CD4-positive, alpha-beta T cell treated with Interleukin-17A for 1 hour (primary cell): ENCODE data around the gene TMEM86A.

Source experiments
- DNase-seq: peaks from one replicate; pipeline ENCODE4 v3.0.0-alpha.2; 2020

Gene TMEM86A

GRCh38 chr11:18700872-18701271, 2.3 kb downstream of the TMEM86A start:
- no peak for DNase-seq

GRCh38 chr11:18701614-18702216, 3.1 kb downstream of the TMEM86A start:
- DNase-seq: no peak

GRCh38 chr11:18703001-18703763, 4.6 kb downstream of the TMEM86A start:
- DNase-seq: no peak

- no peak for DNase-seq
Measured at GRCh38 chr11:18704045-18704645, 5.6 kb downstream of the TMEM86A start.

GRCh38 chr11:18704698-18705097, 6.1 kb downstream of the TMEM86A start:
- no peak for DNase-seq

- peak; percentile 43 for DNase-seq
Measured at GRCh38 chr11:18705651-18706281, 7.2 kb downstream of the TMEM86A start.

GRCh38 chr11:18706330-18707243, 8.0 kb downstream of the TMEM86A start:
- DNase-seq: peak; percentile 75

DNA sequence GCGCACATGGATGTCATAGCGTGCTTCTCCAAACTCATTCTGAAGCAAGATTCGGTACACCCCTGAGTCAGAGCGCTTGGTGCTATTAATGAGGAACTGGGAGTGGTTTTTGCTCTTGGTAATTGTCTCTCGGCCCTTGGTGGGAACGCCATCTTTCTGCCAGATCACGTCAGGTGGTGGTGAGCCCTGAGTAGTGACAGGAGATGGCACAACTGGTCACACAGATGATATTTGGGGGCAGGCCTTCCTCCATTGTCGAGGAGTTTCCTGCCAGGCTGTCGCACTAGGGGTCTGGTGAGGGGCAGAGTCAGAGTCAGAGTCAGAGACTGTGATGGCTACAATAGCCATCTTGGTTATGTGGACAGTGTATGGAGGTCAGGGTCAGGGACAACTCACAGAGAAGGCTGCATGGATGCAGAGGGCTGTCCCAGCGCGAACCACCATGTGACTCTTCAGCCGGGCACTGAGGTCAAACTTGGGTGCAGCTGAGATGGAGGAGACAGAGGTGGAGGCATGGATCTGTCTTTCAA, 9.3 kb downstream of the TMEM86A start:
- DNase-seq: no peak

GRCh38 chr11:18709414-18709813, 10.8 kb downstream of the TMEM86A start:
- no peak for DNase-seq

DNA sequence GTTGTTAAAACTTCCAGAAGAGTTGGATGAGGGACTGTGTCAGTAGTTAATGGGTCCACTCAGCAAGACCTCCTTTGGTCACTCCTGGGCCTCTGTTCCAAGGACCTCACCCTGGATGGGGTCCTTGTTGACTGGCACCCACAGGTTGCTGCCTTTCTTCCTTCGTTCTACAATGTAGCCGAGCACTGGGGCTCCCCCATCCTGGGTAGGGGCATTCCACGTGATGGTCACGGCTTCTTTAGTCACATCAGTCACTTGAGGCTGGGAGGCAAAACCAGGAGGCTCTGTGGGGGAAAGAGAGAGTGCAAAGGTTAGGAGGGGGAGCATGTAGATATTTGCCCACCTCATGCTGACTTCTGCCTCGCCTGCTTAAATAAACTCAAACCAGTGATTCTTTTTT, 12.0 kb downstream of the TMEM86A start:
- no peak for DNase-seq

DNA sequence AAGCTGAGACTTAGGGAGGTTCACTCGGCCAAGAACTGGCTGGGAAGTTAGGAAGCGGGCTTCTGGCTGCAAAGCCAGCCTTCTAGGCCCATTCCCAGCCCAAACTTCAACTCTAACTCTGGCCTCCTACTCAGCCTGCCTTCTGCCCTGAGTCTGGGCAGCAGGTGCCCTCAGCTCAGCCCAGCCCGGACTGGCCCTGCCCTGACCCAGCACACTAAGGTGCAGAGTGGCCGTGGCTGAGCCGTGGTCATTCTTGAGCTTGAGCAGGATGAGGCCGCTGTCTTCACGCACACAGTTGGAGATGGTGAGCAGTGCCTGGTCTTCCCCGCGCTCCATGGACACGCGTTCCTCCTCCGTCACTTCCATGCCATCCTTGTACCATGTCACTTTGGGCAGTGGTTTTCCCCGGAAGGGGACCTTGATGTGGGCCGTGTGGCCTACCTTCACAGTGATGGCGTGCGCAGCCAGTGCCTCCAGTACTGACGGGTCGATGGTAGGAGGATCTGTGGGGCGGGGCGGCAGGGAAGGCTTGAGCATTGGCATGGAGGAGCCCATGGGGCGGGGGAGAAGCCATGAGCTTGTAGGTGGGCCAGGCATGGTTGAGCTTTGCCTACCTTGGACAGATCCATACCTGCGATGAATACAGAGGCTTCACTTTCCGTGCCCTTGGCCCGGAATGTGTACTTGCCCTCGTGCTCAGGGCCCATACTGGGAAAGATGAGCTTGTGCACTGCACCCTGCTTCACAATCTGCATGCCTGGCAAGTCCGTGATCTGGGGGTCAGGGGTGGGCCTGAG, 15.3 kb downstream of the TMEM86A start:
- DNase-seq: no peak

DNA sequence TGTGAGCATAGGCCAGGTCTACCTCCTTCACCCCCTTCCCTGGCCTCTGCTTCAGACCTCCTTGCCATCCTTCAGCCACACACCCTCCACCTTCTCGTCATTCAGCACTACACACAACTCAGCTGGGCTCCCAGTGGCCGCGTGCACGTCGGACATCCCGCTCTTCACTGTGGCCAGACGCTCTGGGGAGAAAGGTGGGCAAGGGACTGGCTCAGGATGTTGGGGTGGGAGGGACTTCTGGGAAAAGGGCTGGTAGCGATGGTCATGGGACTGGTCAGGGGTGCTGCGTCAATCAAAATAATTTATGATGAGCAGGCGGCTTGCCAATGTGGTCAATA, 15.8 kb downstream of the TMEM86A start:
- DNase-seq: no peak

- no peak for DNase-seq
Measured at GRCh38 chr11:18715476-18715875, 16.9 kb downstream of the TMEM86A start.

- no peak for DNase-seq
Measured at GRCh38 chr11:18720091-18720807, 21.7 kb downstream of the TMEM86A start.

DNA sequence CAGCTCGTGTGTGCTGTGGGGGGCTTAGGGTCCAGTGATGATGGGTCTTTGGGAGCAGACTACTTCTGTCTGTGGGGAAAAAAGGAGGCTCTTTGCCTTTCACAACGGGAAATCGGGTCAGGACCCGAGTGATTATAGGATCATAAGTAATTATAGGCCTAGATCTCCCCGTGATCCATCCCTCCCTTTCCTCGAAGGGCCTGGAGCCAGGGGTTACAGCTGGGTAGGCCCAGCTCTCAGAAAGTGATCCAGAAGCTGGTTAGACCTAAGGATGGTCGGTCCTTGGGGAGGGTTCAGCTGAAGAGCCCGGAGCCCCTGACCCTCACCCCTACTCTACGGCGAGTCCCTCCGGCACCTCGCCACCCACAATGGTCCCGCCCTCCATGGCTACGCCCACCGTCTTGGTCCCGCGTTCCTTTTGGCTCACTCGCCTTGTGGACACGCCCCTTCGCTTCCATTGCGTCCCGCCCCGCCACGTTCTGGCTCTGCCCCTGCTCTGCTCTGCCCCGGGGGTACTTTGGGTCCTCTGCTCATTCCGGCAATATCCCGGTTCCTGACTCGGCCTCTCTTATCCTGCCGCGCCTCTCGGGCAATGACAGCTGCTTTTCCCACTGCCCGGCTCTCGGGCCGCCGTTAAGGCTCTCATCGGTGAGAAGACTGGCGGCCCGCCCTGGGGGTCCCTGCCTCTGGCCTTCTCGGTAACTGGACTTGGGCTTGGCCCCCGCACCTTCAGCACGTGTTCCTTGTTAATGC, 22.4 kb downstream of the TMEM86A start:
- peak; percentile 88 for DNase-seq

GRCh38 chr11:18721561-18722292, 23.1 kb downstream of the TMEM86A start:
- peak; percentile 66 for DNase-seq

GRCh38 chr11:18722293-18722637, 23.7 kb downstream of the TMEM86A start:
- DNase-seq: no peak

- no peak for DNase-seq
Measured at GRCh38 chr11:18723991-18724390, 25.4 kb downstream of the TMEM86A start.

DNA sequence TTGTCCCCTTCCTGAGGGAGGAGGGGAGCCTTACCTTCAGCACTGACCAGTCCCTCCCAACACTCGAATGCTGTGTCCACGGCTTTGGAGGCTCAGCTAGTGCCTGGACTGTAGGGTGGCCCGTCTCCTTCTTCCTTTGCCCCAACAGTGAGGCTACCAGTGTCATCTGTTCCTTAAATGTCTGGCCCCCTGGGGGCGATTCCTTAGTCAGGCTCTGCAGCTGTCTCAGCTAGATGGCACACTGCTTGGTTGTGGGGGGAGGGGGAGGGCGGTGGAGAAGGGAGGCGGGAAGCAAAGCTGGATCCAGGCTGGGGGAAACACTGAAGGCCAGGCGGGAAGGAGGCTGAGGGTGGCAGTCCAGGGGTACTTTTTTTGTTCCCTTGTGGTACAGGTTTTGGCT, 27.5 kb downstream of the TMEM86A start, which contains the start of gene IGSF22:
TSS of gene IGSF22 (minus strand) at position 149 of the 400 bp plus-strand sequence. CDS start 1,952 bp downstream, outside the sequence.
- no peak for DNase-seq
